Osteoblast (primary cell): ENCODE measurements around the gene EIF6. TPM values are rescaled to one million over a fixed set of nuclear protein-coding genes. Genes with fewer than 3 reads are reported as not detected.
A peak's percentile ranks its signal among the peaks of the same experiment; 100 is the strongest.

ENCODE experiments used
- DNase-seq: peaks from one replicate; pipeline ENCODE4 v3.0.0; 2011; ENCODE audit warnings: low spot score, mixed read lengths; ENCODE audit not compliant: insufficient read length; ENCODE audit errors: missing footprints
- H2AFZ ChIP-seq: 2 replicates; pipeline ENCODE4 v1.6.0; 2011; ENCODE audit warnings: mild to moderate bottlenecking, low read length
- H3K27ac ChIP-seq: 2 replicates; pipeline ENCODE4 v1.5.1; 2011; ENCODE audit warnings: mild to moderate bottlenecking, low read depth, low read length, moderate library complexity
- H3K27me3 ChIP-seq: 2 replicates; pipeline ENCODE4 v1.6.0; 2012; ENCODE audit warnings: mild to moderate bottlenecking, control low read depth, inconsistent platforms, low read length, moderate library complexity; ENCODE audit not compliant: insufficient read depth
- H3K36me3 ChIP-seq: 2 replicates; pipeline ENCODE4 v1.5.1; 2011; ENCODE audit warnings: mild to moderate bottlenecking, low read length, control low read depth, moderate library complexity; ENCODE audit not compliant: insufficient read depth
- H3K4me1 ChIP-seq: 2 replicates; pipeline ENCODE4 v1.5.1; 2011; ENCODE audit warnings: mild to moderate bottlenecking, low read length, control low read depth, moderate library complexity; ENCODE audit not compliant: insufficient read depth
- H3K4me2 ChIP-seq: 2 replicates; pipeline ENCODE4 v1.6.0; 2011; ENCODE audit warnings: mild to moderate bottlenecking, low read length; ENCODE audit not compliant: insufficient read depth
- H3K4me3 ChIP-seq: fragments of 200-600 bp; sonication (generic); 3 replicates; pipeline ENCODE4 v1.5.1; 2012; ENCODE audit warnings: mild to moderate bottlenecking, low read length, inconsistent platforms; ENCODE audit not compliant: insufficient read depth
- H3K79me2 ChIP-seq: 2 replicates; pipeline ENCODE4 v1.6.0; 2012; ENCODE audit warnings: mild to moderate bottlenecking, low read length, control low read depth, inconsistent platforms; ENCODE audit not compliant: insufficient read depth
- H3K9me3 ChIP-seq: 2 replicates; pipeline ENCODE4 v1.5.1; 2011; ENCODE audit warnings: low read depth, low read length, control low read depth
- H4K20me1 ChIP-seq: 2 replicates; pipeline ENCODE4 v1.6.0; 2012; ENCODE audit warnings: mild to moderate bottlenecking, low read length, control low read depth; ENCODE audit not compliant: insufficient read depth
- CTCF ChIP-seq: IDR thresholded peaks from 2 replicates; pipeline ENCODE4 v1.5.1; 2011; ENCODE audit warnings: mild to moderate bottlenecking, low read depth, low read length, moderate library complexity; ENCODE audit errors: extremely low read depth
- total RNA-seq: library from RNA; depleted of rRNA; stranded (reverse); fragments of >200 nt; gene quantifications from 2 replicates; pipeline ENCODE4 v1.2.3, GENCODE V29; 2012

The EIF6 gene
- total RNA-seq, 1 donor = 121 TPM

GRCh38 chr20:35275741-35276251 lies 8.8 kb downstream of the EIF6 start:
- peaks cover 54% of the 10 kb centered on the region for H3K36me3 ChIP-seq
- no peak overlapping the region for H3K4me2 ChIP-seq

GRCh38 chr20:35274172-35275092 lies 10.1 kb downstream of the EIF6 start:
- Histone ChIP-seq H4K20me1 (peaks cover 7% of the 10 kb centered on the region), H2AFZ (no peak overlapping the region), H3K27me3 (no peaks in the 10 kb centered on the region), H3K9me3 (no peaks in the 10 kb centered on the region), H3K36me3 (peaks cover 46% of the 10 kb centered on the region), H3K79me2 (peaks cover 29% of the 10 kb centered on the region), H3K27ac (no peak overlapping the region), H3K4me3 (no peak overlapping the region), H3K4me1 (peaks cover 25% of the 10 kb centered on the region), H3K4me2 (no peak overlapping the region)
- no peak for TF ChIP-seq CTCF
- DNase-seq = peak; percentile 66

More at GRCh38 chr20:35275741-35276251, 8.8 kb downstream of the EIF6 start:
- Histone ChIP-seq H3K27me3 (no peaks in the 10 kb centered on the region), H3K79me2 (peaks cover 42% of the 10 kb centered on the region), H4K20me1 (peaks cover 10% of the 10 kb centered on the region), H3K4me3 (no peak overlapping the region), H3K27ac (peak overlapping the region; percentile 78), H2AFZ (no peak overlapping the region), H3K9me3 (no peaks in the 10 kb centered on the region), H3K4me1 (peaks cover 25% of the 10 kb centered on the region)
- DNase-seq = no peak
- no peak for TF ChIP-seq CTCF

GRCh38 chr20:35273449-35274171 lies 11.0 kb downstream of the EIF6 start:
- peaks cover 25% of the 10 kb centered on the region for H3K4me1 ChIP-seq
- TF ChIP-seq CTCF = no peak
- peaks cover 29% of the 10 kb centered on the region for H3K79me2 ChIP-seq
- peaks cover 7% of the 10 kb centered on the region for H4K20me1 ChIP-seq
- no peaks in the 10 kb centered on the region for H3K27me3 ChIP-seq
- H3K36me3 ChIP-seq = peaks cover 38% of the 10 kb centered on the region
- no peaks in the 10 kb centered on the region for H3K9me3 ChIP-seq
- DNase-seq = peak; percentile 72
- no peak overlapping the region for H3K27ac ChIP-seq
- H3K4me2 ChIP-seq = no peak overlapping the region
- H2AFZ ChIP-seq = no peak overlapping the region
- H3K4me3 ChIP-seq = no peak overlapping the region
